HG03064 (cell line): ENCODE measurements around the gene FAM3C.
"Not testable (repeated sequence)": the region's sequence is repeated elsewhere in the genome, so short reads cannot be mapped to it uniquely, and the experiment has no call there.

ENCODE experiments used
- ATAC-seq: cut with Tn5 transposase; IDR thresholded peaks from one replicate; pipeline ENCODE4 v1.9.1; 2021; ENCODE audit warnings: low read depth; ENCODE audit not compliant: unreplicated experiment

The FAM3C gene

DNA sequence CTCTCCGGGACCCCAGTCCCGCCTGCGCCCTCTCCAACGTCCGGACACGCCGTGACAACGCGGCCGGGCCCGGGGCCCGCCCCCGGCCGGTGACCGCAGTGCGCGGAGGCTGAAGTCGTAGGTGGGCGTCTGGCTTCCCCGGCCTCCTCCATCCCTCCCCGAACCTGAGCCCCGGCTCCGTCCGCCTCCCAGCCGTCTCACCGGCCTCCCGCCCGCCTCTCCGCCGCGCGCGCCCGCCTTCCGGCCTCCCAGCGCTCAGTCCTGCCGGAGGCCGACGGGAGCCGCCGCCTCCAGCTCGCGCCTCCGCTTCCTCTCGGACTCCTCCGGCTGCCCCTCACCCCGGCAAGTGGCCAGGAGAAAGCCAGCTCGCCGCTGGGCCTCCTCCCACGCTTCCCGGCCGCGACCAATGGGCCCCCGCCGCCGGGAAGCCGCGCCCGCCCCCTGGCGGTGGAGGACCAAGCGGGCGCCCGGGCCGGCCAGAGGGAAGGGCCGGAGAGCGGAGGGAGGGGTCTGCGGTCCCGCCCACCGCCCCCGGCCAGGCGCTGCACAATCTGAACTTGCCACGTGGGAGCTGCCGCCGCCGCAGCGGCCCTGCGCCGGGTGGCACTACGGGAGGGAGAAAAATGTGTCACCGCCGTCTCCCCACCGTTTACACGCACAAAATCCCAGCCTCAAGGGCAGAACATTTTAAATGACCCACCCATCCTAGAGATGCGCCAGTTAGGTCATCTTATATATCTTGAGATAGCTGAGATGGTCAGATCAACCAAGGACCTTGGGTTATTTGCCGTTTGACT lies at the start of gene FAM3C:
FAM3C (minus strand) TSS at position 348 of the 797 bp plus-strand sequence. CDS start 13,339 bp downstream, outside the sequence.
- ATAC-seq: peak; percentile 74

DNA sequence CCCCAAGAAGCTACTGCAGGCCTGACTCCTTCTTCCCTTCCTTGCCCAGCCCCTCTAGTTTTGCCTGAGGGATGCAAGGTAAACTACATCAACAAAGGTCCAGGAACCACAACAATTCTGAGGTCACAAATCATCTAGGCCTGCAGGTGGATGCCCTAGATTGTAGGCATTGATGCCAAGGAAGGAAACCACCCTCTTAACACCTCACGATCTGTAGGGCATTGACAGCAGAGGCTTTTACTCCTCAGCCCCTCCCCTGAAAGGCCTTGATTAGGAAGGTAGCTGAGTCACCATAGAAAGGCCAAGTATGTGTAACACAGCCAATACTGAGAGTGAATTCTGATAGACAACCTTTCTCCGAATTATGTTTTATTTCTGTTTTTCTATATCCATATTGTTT lies 46.7 kb upstream of the FAM3C start:
- no peak for ATAC-seq

GRCh38 chr7:121440857-121441503 lies 44.9 kb upstream of the FAM3C start:
- ATAC-seq: no peak

- ATAC-seq: peak; percentile 48
Measured at GRCh38 chr7:121438043-121438955, 42.2 kb upstream of the FAM3C start.

DNA sequence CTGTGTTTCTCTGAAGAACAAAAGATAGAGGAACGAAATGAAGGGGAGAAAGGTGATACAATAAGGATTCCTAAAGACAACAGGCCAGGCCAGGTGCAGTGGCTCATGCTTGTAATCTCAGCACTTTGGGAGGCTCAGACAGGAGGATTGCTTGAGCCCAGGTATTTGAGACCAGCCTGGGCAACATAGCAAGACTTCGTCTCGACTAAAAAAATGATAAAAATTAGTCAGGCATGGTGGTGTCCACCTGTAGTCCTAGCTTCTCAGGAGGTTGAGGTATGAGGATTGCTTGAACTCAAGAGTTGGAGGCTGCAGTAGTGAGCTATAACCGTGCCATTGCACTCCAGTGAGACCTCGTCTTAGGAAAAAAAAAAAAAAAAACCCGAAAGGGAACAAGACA lies 41.4 kb upstream of the FAM3C start:
- no peak for ATAC-seq

- no peak for ATAC-seq
Measured at GRCh38 chr7:121436688-121437087, 40.6 kb upstream of the FAM3C start.

- ATAC-seq: no peak
Measured at GRCh38 chr7:121436136-121436535, 40.0 kb upstream of the FAM3C start.

- ATAC-seq: peak; percentile 63
Measured at GRCh38 chr7:121433775-121434174, 37.7 kb upstream of the FAM3C start.

DNA sequence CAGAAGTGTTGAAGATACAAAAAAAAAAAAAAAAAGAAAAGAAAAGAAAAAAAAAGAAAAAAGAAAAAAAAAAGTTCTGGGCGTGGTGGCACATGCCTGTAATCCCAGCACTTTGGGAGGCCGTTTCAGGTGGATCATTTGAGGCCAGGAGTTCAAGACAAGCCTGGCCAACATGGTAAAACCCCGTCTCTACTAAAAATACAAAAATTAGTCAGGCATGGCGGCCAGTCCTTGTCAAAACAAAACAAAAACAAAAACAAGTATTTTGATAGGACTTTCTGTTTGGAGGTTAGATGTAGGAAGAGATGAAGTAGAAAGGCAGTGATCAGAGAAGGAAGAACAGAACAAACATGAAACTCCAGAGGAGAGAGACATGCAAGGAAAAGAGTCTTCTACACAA lies 36.4 kb upstream of the FAM3C start:
- peak; percentile 62 for ATAC-seq

- no peak for ATAC-seq
Measured at GRCh38 chr7:121431996-121432395, 35.9 kb upstream of the FAM3C start.

DNA sequence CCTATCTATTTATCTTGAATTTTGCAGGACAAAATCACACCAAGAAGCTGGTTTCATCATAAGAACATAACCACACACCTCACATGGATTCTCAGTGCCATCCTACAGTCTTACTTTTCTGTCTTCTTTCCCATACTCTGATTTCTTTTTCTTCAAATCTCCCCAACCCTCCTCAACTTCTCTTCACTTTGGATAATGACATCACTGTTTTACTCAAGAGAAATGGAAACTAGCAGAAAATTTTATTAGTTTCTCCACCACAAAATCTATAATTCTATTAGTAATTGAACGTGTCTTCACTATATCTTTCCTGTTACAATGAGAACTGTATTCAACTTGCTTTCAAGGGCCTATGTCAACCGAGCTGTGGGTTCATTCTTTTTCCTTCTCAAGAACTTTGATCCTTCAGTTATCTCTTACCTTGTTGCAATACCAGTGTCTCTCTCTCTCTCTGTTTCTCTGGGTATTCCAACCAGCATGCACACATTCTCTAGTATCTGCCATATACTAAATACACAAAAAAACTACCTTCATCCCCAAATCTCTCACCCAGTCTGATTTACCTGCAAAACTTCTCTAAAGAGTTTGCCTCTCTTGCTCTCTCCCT lies 35.4 kb upstream of the FAM3C start:
- ATAC-seq: no peak

- no peak for ATAC-seq
Measured at GRCh38 chr7:121430558-121430957, 34.5 kb upstream of the FAM3C start.

DNA sequence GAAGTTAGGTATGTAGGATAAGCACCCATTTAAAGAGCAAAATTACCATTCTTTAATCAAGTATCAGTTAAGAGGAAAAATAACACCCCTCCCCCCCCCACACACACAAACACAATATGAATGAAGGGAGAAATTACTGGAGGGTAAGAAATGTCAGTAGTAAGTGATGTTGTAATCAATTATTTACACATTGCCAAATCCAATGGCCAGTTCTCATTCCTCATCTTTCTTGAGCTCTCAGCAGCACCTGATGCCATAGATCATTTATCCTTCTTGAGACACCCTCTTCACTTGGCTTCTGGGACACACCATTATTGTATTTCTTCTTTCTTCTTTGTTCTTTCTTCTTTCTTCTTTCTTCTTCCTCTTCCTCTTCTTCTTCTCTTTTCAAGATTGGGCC lies 33.7 kb upstream of the FAM3C start:
- no peak for ATAC-seq

DNA sequence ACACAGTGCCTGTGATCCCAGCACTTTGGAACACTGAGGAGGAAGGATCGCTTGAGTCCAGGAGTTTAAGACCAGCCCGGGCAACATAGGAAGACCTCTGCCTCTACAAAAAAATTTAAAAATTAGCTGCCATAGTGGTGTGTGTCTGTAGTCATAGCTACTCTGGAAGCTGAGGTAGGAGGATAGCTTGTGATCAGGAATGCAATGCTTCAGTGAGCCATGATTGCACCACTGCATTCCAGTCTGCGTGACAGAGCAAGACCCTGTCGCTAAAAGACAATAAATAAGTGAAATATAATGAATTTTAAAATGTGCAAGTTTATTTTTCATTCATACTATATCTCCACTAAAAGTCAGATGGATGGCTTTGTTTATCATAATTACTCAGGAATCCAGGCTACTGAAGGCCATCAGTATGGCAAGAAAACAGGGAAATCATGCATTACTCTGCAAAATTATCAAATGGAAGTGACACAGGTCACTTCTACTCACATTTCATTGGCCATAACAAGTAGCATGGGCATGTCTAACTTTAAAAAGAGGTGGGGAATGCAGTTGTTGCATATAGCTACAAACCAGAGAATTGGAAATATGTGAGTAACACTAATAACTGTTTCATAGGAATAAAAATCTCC lies 32.9 kb upstream of the FAM3C start:
- ATAC-seq: no peak

- ATAC-seq: not testable (repeated sequence)
Measured at GRCh38 chr7:121421743-121422142, 25.6 kb upstream of the FAM3C start.

DNA sequence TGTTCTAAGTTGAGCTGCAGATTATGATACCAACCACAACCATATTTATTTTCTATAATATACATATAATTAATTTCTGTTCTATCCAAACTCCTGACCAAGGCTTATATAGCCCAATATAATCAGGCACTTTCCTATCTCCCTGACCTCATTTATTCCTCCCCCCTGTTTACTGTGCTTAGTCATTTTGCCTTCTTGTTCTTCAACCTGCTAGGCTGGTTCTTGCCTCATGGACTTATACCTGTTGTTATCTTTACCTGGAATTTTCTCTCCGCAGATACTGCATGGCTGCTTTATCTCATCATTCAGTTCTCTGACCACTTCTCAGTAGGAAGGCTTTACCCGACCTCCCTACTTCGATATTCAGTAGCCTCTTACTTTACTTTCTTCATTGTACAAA lies 24.9 kb upstream of the FAM3C start:
- ATAC-seq: no peak

DNA sequence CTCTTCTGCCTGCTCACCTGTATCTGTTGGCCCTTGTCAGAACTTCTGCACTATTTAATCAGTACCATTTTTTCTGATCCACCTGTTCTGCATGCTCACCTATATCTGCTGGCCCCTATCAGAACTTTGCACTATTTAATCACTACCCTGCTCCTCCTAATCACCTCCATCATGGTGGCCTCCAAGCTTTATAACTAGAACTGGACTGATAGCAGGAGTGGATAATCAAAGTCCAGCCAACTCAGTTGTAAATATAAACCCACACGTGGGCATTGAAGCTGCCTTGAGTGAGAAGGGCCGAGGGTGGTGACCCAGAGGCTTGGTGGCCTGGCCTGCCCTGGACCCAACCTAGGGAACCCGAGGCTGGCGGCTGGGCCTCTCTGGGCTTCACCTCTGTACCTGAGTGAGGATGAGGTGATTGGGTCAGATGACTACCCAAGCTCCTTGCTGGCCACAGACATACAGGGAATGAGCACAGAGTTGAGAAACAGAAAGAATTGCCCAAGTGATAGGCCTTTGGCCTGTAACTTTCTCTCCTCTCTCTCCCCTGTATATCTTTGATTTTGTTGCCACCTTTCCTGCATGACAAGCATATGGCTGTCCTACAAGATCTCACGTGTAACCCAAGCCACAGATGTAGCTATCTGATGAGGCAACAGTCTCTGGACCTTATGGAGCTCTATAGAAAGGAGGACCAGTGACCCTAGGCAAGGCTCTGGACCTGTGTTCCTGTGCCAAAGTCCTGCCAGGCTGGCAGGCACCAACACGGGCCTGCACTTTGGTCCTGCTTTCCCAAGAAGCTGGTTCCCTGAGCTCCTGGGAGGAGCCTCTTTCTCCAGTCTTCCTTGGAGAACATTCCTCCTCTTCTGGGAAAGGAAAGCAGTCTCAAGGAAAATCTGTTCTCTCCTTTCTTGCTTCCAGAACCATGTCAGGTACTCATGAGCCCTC lies 23.4 kb upstream of the FAM3C start:
- no peak for ATAC-seq

- ATAC-seq: no peak
Measured at GRCh38 chr7:121416533-121416932, 20.4 kb upstream of the FAM3C start.

DNA sequence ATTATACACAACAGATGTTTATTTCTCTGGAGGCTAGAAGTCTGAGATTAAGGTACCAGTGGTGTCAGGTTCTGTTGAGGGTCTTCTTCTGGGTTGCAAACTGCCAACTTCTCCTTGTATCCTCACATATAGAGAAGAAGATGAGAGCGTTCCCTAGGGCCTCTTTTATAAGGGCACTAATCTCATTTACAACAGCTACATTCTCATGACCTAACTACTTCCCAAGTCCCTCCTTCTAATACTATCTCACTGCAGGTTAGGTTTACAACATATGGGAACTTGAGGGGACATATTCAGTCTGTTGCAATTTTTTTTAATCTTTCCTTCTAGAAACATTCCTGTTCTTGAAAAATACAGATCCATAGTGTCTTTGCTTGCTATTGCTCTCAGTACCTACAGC lies 18.3 kb upstream of the FAM3C start:
- ATAC-seq: no peak
